ENCODE data around the gene ITGB8.

- TF ChIP-seq POLR2A (IDR thresholded peaks at IDR 0.05) (no peak), CTCF (IDR thresholded peaks at IDR 0.05) (no peak)
Measured at GRCh38 chr7:20358106-20358505, 27.4 kb downstream of the ITGB8 start.
